Loucy (cell line): ENCODE results near the gene GNAQ.

ENCODE experiments used
- EZH2phosphoT487 ChIP-seq: fragments of 200-600 bp; IDR thresholded peaks from 2 replicates; pipeline ENCODE4 v1.6.1; 2018; ENCODE audit warnings: antibody characterized with exemption, mild to moderate bottlenecking, moderate library complexity, borderline replicate concordance
- TF ChIP-seq, protein P1 (sequence below): fragments of 200-600 bp; sonication (generic); conservative IDR thresholded peaks from 2 replicates; pipeline ENCODE4 v1.5.1; 2014; ENCODE audit warnings: mild to moderate bottlenecking, antibody characterized with exemption, low read length

DNA sequence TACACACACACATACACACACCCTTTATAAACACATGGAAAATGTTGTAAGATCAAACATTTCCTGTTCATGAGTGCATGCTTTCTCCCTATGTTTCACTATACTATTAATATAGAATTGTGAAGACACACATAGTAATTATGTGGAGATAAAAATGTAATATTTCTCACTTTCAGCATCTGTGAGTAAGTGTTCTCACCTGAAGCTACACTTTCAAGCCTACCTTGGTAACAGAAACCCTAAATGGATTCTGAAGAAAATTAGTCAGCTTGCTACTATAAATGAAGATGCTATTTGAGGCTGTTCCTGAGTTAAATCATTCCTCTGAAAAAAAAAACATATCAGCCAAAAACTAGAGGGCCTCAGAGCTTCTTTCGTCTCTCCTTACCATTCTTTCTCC is 302.4 kb downstream of the GNAQ start:
- no peak for TF ChIP-seq EZH2phosphoT487
- TF ChIP-seq, protein P1, sequence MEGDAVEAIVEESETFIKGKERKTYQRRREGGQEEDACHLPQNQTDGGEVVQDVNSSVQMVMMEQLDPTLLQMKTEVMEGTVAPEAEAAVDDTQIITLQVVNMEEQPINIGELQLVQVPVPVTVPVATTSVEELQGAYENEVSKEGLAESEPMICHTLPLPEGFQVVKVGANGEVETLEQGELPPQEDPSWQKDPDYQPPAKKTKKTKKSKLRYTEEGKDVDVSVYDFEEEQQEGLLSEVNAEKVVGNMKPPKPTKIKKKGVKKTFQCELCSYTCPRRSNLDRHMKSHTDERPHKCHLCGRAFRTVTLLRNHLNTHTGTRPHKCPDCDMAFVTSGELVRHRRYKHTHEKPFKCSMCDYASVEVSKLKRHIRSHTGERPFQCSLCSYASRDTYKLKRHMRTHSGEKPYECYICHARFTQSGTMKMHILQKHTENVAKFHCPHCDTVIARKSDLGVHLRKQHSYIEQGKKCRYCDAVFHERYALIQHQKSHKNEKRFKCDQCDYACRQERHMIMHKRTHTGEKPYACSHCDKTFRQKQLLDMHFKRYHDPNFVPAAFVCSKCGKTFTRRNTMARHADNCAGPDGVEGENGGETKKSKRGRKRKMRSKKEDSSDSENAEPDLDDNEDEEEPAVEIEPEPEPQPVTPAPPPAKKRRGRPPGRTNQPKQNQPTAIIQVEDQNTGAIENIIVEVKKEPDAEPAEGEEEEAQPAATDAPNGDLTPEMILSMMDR = no peak
